ENCODE results near the gene SLC29A3. TPM values are rescaled to one million over a fixed set of nuclear protein-coding genes. Genes with fewer than 3 reads are reported as not detected.
"Not testable (repeated sequence)": the region's sequence is repeated elsewhere in the genome, so short reads cannot be mapped to it uniquely, and the experiment has no call there.

Gene SLC29A3
- 0.87 and 3.4 TPM in 2 replicates for total RNA-seq

DNA sequence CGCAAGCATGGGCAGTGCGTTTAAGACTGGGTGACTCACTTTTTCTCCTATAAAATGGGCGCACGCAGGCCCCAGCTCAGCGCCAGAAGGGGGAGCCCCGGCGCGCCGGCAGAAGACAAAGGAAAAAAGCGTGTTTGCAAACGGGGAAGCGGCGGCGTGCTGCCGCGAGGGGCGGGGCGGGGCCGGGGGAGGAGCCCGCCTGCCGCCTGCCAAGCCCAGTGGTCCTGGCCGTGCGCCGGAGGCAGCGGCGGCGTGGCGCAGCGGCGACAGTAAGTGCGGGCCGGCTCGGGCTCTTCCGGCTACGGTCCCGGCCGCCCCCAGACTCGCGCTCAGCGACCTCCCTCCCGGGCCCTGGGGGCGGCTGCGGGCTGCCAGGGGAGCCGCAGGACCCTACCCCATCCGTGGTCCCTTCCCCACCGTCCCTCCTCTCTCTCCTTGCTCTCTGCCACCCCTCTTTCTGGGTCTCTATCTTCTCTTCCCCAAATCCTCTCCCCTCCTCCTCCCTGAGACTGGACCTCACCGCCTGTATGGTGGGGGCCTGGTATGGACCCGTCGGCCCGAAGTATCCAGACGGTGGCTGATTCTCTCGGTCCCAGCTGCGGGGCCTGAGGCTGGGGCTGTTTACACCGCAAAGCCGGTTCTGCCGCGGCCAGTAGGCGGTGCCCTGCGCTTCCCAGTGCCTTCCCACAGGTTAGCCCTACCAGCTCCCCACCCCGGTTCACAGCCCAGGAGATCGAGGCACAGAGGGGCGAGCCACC, at the start of gene SLC29A3:
SLC29A3 (plus strand) TSS at position 218 of the 758 bp plus-strand sequence; CDS start at position 269, 51 bp downstream.
- peak; percentile 43 for DNase-seq (ENCODE audit: low read depth)

DNA sequence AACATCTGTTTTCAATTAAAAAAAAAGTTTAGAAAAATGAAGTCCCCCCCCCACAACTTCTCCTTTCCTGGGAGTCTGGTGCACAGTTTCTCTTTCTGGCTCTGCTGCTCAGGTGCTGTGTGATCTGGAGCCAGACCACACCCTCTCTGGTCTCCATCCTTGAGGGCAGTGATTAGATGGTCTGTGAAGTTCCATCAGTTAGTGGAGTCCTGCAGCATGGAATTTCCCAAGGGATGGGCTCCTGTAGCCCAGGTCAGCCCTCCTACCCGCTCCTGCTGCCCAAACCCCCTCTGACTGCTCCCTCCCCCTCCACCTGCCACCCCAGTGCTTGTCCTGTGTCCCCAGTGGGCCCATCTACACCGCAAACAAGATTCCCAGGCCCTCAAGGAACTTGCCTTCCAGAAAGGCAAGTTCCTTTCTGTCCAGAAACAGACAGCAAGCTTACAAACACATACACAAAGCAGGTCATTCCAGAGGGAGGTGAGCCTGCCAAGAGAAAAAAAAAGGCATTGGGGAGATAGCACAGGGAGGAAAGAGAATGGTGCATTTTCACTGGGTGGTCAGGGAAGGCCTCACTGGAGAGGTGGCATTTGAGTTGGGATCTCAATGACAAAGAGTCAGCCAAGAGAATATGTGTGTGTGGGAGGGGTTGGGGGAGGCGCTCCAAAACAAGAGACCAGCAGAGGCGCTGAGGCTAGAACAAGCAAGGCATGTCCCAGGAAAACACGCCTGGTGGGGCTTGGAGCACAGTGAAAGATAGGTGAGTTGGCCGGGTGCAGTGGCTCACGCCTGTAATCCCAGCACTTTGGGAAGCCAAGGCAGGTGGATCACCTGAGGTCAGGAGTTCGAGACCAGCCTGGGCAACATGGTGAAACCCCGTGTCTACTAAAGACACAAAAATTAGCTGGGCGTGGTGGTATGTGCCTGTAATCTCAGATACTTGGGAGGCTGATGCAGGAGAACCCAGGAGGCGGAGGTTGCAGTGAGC, 49.5 kb upstream of the SLC29A3 start:
- no peak for DNase-seq (ENCODE audit: low read depth)

DNA sequence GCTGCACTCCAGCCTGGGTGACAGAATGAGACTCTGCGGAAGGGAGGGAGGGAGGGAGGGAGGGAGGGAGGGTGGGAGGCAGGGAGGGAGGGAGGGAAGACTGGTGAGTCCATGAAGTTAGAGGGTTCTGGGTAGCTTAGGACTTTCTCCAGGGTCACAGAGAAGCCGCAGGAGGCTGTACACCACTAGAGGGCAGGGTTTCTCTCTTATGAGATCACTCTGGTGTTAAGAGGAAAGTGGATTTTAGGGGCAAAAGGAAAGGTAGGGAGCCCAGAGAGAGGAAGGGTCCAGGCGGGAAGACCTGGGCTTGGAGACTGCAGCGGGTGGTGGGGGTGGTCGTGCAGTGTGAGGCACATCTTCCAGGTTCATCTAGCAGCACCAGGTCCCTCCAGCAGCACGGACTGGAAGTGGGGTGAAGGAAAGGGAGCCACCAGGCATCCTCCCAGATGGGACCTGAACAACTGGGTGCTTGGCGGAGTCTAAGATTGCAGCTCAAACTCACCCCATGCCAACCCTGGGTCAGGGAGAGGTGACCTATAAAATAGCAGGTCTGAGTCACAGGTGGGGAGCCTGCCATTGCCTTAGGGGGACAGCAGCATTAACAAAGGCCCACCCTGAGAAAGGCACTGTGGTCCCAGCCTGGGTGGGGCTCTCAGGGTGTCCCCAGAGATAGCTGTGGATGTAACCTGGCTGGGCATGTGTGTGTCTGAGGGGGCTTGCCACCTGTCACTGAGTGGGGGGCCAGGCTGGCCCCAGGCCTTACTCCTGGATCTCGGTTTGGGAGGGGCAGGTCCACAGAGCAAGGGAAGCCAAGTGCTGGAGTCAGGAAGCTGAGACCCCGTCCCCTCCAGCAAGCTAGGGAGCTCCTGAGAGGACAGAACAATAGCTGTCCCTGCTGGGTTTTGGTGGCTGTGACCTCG, 48.5 kb upstream of the SLC29A3 start:
- peak; percentile 57 for DNase-seq (ENCODE audit: low read depth)

DNA sequence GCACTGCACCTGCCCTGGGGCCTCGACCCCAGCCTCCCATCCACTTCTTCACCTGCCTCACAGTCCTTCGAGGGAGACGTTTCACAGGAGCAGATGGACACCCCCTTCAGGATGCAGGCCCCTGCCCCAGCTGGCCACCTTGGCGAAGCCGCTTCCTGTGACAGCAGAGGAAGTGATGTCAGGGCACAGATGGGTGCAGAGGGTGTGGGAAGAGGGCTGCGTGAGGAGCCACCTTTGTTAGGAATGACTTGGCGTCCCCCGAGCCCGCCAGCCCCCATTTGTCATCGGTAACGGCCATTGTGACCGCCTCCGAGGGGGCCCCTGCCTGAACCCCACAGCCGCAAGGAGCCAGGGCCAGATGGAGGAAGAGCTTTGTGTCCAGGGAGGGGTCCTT, 47.4 kb upstream of the SLC29A3 start:
- DNase-seq (ENCODE audit: low read depth) = no peak

DNA sequence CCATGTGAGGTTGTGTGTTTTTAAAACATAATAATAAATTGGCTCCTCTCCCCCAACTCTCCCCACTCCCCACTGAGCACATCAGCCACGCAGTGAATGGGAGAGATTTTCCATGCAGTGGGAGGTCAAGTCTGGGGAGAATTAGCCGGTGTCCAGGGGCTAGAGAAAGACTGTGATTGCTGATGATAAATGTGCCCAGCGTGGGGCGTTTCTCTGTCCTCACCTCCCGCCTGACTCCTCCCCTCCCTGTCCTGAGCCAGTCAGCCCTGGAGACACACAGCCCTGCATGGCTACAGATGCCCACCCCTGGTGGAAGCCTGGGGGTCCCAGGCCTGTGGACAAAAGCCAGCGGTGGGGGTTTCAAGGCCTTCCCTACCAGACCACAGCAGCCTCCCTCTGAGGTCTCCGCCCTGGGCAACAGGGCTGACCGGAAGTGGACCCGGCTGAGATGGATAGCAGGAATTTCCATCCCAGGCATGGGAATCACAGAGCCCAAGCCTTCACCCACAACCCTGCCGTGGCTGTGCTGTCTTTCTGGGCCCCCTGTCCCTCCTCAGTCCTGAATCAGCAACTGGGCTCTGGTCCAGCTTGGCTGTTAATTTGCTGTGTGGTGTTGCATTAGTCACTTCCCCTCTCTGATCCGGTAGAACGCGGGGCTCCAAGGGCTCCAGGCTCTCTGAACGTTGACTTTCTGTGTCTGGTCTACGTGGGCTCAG, 46.8 kb upstream of the SLC29A3 start:
- DNase-seq (ENCODE audit: low read depth) = no peak

DNA sequence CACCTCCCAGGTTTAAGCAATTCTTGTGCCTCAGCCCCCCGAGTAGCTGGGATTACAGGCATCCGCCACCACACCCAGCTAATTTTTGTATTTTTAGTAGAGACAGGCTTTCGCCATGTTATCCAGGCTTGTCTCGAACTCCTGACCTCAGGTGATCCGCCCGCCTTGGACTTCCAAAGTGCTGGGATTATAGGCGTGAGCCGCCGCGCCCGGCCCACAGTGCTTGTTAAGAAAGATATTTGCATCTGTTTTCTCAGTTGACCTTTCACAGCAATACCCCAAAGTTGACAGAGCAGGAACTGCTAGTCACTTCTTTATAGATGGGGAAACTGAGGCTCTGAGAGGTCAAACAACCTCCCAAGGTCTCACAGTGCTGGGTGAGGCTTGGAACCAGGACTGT, 46.1 kb upstream of the SLC29A3 start:
- not testable (repeated sequence) for DNase-seq (ENCODE audit: low read depth)

DNA sequence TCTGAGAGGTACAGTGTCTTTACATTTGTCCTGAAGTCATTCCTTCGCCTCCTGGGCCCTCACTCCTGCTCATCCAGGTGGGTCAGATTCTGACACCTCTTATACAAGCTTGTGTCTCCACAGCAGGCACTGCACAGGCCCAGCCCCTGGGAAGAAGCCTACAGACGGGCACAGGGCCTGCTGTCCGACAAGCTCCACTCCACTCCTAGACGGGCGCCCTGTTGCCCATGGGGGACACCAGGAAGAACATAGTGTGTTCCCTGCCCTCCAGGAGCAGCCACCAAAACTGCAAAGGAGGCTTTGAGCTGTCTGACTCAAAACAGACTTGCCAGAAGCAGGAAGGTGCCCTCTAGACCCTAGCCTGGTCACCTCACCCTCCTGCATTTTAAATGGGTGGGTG, 45.6 kb upstream of the SLC29A3 start:
- no peak for DNase-seq (ENCODE audit: low read depth)

DNA sequence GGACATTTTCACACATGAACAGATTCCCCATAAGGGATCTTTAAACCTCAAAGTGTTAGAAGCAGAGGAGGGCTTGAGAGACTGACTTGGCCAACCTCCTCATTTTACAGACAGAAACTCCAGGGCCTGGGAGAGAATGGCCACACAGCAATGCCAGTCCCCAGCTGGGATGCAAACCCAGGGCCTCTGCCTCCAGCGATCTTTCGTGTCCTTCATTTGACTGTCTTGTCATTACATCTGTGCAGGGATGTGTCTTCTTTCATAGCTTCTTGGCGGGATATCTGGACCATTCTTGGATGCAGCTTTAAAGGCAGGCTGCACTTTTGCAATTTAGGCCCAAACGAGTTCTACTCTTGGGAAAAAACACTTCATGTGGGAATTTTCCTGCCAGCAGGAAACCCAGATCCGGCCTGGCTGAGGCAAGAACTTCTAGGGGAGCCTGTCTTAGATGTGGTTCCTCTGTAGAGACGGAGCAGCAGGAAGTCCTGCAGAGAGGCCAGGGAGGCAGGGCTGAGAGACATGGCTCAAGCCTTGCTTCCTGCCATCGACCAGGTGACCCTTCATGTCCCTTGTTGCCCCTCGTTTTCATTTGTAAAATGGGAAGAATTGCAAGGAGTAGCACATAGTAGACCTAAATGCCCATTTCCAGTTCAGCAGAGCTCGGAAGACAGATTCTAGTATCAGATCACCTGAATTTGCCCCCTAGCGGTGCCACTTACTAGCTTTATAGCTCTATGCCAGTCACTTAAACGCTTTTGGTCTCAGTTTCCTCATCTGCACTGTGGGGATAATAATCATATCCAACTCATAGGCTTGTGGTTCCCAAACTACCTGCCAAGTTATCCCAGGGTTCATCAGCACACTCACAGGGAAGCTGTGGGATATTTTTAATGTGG, 43.9 kb upstream of the SLC29A3 start:
- no peak for DNase-seq (ENCODE audit: low read depth)

DNA sequence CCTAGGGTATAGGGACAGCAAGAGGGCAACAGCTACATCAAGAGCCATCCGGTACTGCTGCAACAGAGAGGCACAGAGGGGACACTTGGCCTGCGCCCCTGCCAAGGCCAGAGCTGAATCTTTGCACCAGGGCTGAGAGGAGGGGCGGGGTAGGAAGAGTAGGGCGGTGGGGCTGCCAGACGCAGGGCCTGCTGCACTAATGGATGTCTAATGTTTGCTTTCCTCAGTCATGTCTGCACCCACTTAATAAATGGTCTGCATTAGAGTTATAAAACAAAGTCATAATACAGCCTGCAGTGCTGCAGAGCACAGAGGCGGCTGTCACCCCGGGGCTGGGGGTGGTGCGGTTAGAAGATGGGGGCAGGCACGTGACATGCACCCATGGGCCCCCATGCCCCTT, 42.2 kb upstream of the SLC29A3 start:
- no peak for DNase-seq (ENCODE audit: low read depth)

DNA sequence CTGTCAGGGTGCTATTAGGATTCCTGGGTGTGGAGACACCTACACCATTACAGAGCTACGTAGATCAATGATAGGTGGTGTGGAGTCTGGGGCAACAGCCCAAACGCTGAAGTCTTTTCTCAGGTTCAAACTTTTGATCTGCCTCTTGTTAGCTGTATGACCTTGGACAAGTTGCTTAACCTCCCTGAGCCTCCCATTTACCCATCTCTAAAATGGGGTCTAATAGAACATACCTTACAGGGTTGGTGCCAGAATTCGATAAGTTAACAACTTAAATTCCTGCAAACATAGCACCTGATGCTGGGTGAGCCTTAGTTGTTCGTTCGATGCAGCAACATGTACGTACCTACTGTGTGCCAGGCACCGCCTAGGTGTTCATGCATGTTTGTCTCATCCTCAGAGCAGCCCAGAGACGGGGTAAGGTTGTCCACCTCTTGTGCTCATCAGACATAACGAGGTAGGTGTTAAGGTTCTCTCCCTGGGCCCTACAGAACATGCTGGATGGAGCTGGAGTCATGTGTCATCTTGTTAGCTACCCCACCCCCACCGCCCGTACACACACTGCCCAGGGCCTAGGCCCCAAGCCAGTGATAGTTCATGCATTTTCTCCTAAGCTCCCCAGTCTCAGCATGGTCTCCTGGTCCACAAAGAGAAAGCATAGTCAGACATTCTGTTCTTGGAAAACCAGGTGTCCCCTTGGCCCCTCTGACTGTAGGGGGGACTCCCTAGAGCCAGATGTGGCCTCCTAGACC, 41.0 kb upstream of the SLC29A3 start:
- DNase-seq (ENCODE audit: low read depth) = no peak

DNA sequence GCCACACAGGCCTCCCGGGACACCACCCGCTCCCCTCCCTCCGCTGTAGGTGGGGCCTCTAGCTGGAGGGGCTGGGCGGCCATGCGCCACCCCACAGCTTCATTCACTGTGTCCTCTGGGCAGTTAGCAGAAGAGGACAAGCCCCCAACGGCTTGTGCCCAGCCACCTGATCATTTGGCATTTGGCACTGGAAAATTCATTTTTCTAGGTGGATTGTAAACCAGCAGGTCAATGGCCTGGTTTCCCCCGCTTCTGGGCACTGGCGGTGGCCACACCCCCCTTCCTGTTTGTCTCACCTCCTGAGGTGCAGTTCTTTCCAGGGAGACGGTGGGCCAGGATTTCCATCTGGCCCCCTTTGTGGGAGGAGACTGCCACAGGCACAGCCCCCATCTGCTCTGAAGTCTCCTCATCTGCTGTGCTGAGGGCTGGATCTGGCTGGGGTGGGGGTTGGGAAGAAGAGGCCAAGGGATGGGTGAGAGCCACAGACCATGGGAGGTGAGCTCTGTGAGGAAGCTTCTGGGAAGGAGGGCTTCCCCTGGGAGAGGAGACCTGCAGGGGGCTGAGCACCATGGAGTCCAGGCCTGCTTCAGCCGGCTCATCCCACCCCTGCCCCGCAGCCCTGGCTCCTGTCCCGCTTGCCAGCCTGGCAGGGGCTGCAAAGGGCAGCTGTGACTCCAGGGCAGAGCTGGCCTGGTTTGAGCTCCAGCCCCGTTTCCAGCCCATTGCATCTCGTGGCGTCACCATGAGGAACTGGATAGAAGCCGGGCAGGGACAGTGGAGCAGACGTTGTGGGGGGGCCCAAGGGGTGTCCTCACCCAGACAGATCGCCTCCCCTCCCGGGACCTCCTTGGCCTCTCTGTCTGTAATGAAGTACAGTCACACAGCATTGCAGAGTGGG, 40.1 kb upstream of the SLC29A3 start:
- DNase-seq (ENCODE audit: low read depth) = no peak

DNA sequence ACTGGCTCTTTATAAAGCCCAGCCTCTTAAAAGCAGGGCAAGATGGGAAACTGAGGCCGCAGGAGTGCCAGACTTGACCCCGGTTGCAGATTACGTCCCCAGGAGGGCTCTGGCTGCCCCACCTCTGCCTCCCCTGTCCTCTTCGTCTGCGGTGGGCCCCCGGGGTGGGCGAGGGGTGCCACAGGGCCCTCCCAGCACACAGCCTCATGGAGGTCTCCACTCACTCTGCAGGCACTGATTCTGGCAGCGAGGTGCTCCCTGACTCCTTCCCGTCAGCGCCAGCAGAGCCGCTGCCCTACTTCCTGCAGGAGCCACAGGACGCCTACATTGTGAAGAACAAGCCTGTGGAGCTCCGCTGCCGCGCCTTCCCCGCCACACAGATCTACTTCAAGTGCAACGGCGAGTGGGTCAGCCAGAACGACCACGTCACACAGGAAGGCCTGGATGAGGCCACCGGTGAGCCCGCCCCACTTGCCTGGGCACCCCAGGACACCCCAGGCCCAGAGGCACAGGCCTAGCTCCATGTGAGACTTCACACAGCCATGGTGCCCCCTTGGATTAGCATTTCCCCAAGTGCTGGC, 39.4 kb upstream of the SLC29A3 start:
- DNase-seq (ENCODE audit: low read depth) = no peak

DNA sequence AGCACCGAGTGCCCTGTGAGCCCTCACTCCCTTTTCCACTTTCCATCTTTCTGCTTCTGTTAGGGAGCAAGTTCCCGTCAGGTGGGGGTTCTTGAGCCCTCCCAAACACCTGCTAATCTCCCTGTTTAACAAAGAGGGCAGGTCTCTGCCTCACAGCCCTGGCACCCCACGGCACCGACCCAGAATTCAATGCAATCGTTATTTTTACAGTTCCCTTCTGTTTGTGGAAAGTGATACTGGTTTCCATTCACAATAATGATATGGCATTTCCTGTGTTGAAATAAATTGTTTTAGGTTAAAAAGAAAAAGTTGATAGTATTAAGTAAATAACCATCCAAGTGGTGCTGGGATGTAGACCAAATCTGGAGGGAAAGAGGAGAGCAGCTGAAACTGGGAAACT, 38.8 kb upstream of the SLC29A3 start:
- no peak for DNase-seq (ENCODE audit: low read depth)

DNA sequence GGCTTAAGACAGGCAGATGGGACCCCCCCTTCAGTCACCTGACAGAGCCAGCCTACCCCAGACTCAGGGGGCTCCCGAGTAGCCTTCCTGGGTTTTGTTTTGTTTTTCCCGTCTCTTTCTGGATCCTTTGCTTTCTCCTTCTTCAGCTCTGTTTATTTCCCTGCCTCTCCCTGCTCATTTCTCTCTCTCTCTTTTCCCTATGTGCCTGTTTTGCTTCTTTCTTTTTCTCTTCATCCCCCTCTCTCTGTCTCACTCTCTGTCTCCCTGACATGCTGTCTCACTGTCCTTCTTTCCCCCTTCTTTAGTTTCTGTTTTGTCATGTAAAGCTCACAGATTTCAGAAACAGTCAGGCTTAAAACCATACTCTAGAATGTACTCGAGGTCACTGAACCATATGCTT, 38.2 kb upstream of the SLC29A3 start:
- no peak for DNase-seq (ENCODE audit: low read depth)

DNA sequence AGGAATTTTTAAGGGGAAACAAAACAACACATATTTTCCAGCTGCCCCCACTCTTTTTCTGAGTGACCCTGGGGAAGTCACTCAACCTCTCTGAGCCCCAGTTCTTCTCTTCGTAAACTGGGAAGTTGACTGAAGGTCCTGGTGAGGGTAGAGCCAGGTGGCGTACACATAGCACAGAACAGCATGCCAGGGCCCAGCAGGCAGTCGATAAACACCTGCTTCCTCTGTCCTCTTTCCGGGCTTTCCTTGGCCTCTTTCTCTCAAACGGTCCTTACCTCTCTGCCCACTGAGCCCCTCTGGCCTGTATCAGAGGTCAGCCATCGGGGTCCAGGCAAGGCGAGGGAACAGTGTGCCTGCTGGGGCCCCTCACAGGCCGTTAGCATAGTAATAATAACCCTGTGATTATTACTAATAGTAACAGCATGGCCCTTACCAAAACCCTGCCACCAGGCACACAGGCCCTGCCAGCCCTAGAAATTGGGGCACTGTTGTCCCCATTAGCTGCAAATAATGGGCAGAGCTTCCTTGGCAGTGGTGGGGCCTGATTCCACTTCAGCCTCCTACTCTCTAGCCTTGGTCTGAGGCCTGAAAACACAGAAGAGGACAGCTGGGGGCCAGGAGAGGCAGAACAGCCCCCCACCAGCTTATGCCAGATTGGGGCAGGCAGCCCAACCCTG, 37.3 kb upstream of the SLC29A3 start:
- no peak for DNase-seq (ENCODE audit: low read depth)

DNA sequence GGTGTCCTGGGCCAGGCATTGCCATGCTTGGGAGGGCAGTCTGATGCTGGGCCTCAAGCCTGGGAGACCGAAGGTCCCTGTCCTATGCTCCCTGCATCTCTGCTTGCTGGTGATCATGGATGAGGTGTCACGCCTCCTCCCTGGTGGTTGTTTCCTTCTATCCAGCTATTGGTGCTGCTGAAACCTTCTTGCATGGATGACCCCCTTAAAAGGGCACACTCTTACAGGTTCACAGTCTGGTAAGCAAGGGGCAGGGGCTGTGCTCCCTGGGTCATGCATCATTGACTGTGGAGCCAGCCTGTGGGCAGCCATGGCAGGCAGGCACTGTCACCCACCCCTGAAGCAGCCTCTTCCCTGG, 36.8 kb upstream of the SLC29A3 start:
- DNase-seq (ENCODE audit: low read depth) = no peak

DNA sequence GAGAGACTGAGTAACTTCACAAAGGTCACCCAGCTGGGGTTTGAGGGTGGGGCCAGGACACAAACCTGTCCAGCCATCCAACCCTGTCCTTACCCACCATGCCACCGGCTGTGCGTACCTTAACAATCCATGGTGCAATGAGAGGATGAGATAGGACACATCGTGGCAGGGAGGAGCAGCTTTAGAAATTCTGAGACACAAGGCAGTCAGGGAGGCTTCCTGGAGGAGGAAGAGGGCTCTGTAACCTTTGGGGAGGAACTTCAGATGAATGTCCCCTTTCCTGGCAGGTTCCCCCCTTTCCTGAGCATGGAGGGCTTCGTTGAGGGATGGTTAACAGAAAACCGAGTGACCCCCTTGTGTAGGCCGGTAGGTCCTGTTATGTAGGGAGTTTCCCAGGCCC, 35.6 kb upstream of the SLC29A3 start:
- DNase-seq (ENCODE audit: low read depth) = no peak

Data from renal cortical epithelial cell (primary cell).